ENCODE data around the gene STAM.

STAM gene

GRCh38 chr10:17644485-17644943 is 563 bp downstream of the STAM start:
- in situ Hi-C loops (cut with MboI; ENCODE audit: low pct_unique_long_range_greater_than_20kb, low sequenced_read_pairs, unreplicated experiment), result no loop called here
- DNase-seq (ENCODE audit: low spot score), result no peak
- TF ChIP-seq, protein P1, sequence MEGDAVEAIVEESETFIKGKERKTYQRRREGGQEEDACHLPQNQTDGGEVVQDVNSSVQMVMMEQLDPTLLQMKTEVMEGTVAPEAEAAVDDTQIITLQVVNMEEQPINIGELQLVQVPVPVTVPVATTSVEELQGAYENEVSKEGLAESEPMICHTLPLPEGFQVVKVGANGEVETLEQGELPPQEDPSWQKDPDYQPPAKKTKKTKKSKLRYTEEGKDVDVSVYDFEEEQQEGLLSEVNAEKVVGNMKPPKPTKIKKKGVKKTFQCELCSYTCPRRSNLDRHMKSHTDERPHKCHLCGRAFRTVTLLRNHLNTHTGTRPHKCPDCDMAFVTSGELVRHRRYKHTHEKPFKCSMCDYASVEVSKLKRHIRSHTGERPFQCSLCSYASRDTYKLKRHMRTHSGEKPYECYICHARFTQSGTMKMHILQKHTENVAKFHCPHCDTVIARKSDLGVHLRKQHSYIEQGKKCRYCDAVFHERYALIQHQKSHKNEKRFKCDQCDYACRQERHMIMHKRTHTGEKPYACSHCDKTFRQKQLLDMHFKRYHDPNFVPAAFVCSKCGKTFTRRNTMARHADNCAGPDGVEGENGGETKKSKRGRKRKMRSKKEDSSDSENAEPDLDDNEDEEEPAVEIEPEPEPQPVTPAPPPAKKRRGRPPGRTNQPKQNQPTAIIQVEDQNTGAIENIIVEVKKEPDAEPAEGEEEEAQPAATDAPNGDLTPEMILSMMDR (IDR thresholded peaks at IDR 0.05; ENCODE audit: extremely low read depth, insufficient read depth, missing control alignments), result no peak

DNA sequence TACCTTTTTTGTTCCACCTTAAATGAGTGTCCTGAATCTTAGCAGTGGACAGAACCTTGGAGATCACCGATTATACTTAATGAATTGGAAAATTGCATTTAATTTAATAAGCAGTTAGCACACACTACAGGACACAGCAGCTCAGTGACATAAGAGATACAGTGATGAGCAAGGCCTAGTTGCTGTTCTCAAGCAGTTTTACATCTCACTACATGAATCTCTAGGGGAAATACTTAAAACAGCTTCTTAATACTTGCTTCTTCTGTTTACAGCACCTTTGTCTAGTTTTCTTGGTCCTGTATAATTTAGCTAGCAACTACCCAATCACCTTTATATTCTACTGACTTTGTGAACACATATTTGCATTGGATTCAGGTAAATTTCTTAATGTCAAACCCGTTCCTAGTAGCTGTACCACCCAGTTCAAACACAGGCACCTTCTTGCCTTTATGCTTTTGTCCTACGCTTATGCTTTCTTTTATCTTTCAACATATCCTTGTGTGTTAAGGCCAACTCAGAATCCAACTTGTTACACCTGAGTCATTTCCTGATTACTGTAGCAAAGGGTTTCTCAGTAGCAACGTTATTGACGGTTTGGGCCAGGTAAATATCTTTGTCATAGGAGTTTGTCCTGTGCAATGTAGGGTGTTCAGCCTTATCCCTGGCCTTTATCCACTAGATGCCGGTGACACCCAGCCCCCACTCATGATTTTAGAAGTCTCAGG is 1.8 kb downstream of the STAM start:
- TF ChIP-seq, protein P1 (IDR thresholded peaks at IDR 0.05; ENCODE audit: extremely low read depth, insufficient read depth, missing control alignments), result no peak
- in situ Hi-C loops (cut with MboI; ENCODE audit: low pct_unique_long_range_greater_than_20kb, low sequenced_read_pairs, unreplicated experiment), result no loop called here
- no peak for DNase-seq (ENCODE audit: low spot score)

DNA sequence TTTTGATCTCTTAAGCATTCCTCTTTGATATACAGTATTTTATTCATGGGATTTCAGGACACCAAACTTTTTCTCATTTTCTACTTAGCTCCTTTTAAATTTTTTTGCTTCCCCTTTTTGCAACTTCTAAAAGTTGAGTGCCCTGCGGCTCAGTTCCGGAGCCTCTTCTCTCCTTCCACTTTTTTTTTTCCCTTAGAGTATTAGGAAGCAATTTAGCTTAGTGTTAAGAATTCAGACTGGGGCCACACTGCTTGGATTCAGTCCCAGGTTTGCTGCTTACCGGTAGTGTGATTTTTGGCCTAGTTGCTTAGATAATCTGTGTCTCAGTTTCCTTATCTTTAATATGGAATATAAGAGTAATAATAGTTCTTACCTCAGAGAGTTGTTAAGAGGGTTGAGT is 3.4 kb downstream of the STAM start:
- no peak for DNase-seq (ENCODE audit: low spot score)
- TF ChIP-seq, protein P1 (IDR thresholded peaks at IDR 0.05; ENCODE audit: extremely low read depth, insufficient read depth, missing control alignments), result no peak
- in situ Hi-C loops (cut with MboI; ENCODE audit: low pct_unique_long_range_greater_than_20kb, low sequenced_read_pairs, unreplicated experiment), result no loop called here

GRCh38 chr10:17648243-17649035 is 4.5 kb downstream of the STAM start:
- in situ Hi-C loops (cut with MboI; ENCODE audit: low pct_unique_long_range_greater_than_20kb, low sequenced_read_pairs, unreplicated experiment), result no loop called here
- DNase-seq (ENCODE audit: low spot score), result no peak
- TF ChIP-seq, protein P1 (IDR thresholded peaks at IDR 0.05; ENCODE audit: extremely low read depth, insufficient read depth, missing control alignments), result no peak

DNA sequence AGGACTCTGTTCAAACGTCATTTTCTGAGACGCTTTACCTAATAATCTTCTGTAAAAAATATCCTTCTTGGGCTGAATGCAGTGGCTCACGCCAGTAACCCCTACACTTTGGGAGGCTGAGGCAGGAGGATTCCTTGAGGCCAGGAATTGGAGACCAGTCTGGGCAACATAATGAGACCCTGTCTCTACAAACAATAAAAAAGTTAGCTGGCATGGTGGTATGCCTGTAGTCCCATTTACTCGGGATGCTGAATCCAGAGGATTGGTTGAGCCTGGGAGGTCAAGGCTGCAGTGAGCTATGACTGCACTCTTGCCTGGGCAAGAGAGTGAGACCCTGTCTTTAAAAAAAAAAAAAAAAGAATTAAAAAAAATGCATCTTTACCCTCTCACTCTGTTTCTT is 5.1 kb downstream of the STAM start:
- DNase-seq (ENCODE audit: low spot score), result no peak
- in situ Hi-C loops (cut with MboI; ENCODE audit: low pct_unique_long_range_greater_than_20kb, low sequenced_read_pairs, unreplicated experiment), result no loop called here
- TF ChIP-seq, protein P1 (IDR thresholded peaks at IDR 0.05; ENCODE audit: extremely low read depth, insufficient read depth, missing control alignments), result no peak

GRCh38 chr10:17649836-17650235 is 5.9 kb downstream of the STAM start:
- DNase-seq (ENCODE audit: low spot score), result no peak
- in situ Hi-C loops (cut with MboI; ENCODE audit: low pct_unique_long_range_greater_than_20kb, low sequenced_read_pairs, unreplicated experiment), result loop anchor here (25.0 kb wide), 1 partner anchor 1012 kb away; the partner anchor contains the start of genes ARL5B and NSUN6
- TF ChIP-seq, protein P1 (IDR thresholded peaks at IDR 0.05; ENCODE audit: extremely low read depth, insufficient read depth, missing control alignments), result no peak
